Thyroid gland (tissue), 4 donors: ENCODE measurements around the gene LRMDA. TPM values are rescaled to one million over a fixed set of nuclear protein-coding genes. Genes with fewer than 3 reads are reported as not detected.

Source experiments
- DNase-seq, 2 donors: peaks; one replicate each; pipeline ENCODE4 v3.0.0-alpha.2; 2019
- H3K27ac ChIP-seq, 3 donors: fragments of 200-600 bp; sonication (generic); 1 replicate in 2 of 3; 2 replicates in 1 of 3; pipeline ENCODE4 v1.5.1; 2016 to 2019; ENCODE audit warnings: mild to moderate bottlenecking in 1 of 3, moderate library complexity in 1 of 3
- H3K27me3 ChIP-seq: fragments of 200-600 bp; sonication (generic); one replicate; pipeline ENCODE4 v1.5.1; 2019
- H3K36me3 ChIP-seq, 2 donors: fragments of 200-600 bp; sonication (generic); one replicate each; pipeline ENCODE4 v1.5.1; 2016 to 2019
- H3K4me1 ChIP-seq, 2 donors: fragments of 200-600 bp; sonication (generic); one replicate each; pipeline ENCODE4 v1.5.1; 2017 to 2019
- H3K4me3 ChIP-seq, 3 donors: fragments of 200-600 bp; sonication (generic); replicated peaks in 1 of 3; 1 replicate in 2 of 3; 2 replicates in 1 of 3; pipeline ENCODE4 v1.5.1; 2016; ENCODE audit warnings: mild to moderate bottlenecking in 1 of 3
- H3K9me3 ChIP-seq: fragments of 200-600 bp; sonication (generic); one replicate; pipeline ENCODE4 v1.5.1; 2017
- POLR2A ChIP-seq, 2 donors: fragments of 450-650 bp; IDR thresholded peaks; one replicate each; pipeline ENCODE4 v1.6.1; 2017; ENCODE audit warnings: antibody characterized with exemption in 2 of 2, mild to moderate bottlenecking in 2 of 2, moderate library complexity in 1 of 2
- WGBS, 2 donors: methylation state at CpG; one replicate each; pipeline ENCODE4 v1.1.5; 2017; 5-methylcytosine and 5-hydroxymethylcytosine counted together
- intact Hi-C: fragments of 100-400 bp; cut with DNase I; formaldehyde crosslinking; loops from one replicate; pipeline ENCODE4 v1.15.1; 2023
- total RNA-seq, 4 donors: library from RNA; depleted of rRNA; stranded (reverse); fragments of >200 nt; gene quantifications; one replicate each; pipeline ENCODE4 v1.2.3, GENCODE V29; 2016
- TF ChIP-seq, protein P1 (sequence below), 6 experiments: fragments of 200-600 bp in 3 of 6; fragments of 450-650 bp in 3 of 6; sonication (generic) in 3 of 6; IDR thresholded peaks; one replicate each; pipeline ENCODE4 v1.5.1; 2016 to 2019; ENCODE audit warnings: antibody characterized with exemption in 6 of 6, mild to moderate bottlenecking in 2 of 6, inconsistent platforms in 1 of 6, moderate library complexity in 1 of 6

LRMDA gene
- total RNA-seq, 4 donors from 2014 or later: 16.5 to 31.7 (median 23.2) TPM

DNA sequence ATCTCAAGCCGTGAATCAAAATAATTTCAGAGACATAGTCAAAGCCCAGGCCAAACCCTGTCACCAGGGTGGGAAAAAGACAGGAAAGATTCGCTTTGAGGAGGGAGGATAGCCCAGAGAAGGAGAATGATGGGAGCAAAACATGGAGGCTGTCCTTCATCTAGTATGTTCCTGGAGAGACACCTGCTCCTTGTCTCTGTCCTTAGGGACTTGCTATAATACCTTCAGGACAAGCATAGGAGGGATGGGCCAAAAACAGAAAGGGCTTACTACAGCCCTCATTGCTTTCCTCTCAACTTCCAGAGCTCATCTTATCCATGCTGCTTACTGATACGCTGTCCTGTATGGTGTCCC, 593.7 kb downstream of the LRMDA start:
- WGBS, 2 donors: 93 to 94% methylated on average over 3 of the region's 3 CpGs
- Histone ChIP-seq H3K27ac (no peak overlapping the region), H3K27me3 (no peaks in the 10 kb centered on the region), H3K4me3 (no peak overlapping the region), H3K36me3 (no peaks in the 10 kb centered on the region), H3K4me1 (no peaks in the 10 kb centered on the region), H3K9me3 (no peaks in the 10 kb centered on the region)
- no peak for TF ChIP-seq POLR2A (IDR thresholded peaks at IDR 0.05)
- TF ChIP-seq, protein P1, sequence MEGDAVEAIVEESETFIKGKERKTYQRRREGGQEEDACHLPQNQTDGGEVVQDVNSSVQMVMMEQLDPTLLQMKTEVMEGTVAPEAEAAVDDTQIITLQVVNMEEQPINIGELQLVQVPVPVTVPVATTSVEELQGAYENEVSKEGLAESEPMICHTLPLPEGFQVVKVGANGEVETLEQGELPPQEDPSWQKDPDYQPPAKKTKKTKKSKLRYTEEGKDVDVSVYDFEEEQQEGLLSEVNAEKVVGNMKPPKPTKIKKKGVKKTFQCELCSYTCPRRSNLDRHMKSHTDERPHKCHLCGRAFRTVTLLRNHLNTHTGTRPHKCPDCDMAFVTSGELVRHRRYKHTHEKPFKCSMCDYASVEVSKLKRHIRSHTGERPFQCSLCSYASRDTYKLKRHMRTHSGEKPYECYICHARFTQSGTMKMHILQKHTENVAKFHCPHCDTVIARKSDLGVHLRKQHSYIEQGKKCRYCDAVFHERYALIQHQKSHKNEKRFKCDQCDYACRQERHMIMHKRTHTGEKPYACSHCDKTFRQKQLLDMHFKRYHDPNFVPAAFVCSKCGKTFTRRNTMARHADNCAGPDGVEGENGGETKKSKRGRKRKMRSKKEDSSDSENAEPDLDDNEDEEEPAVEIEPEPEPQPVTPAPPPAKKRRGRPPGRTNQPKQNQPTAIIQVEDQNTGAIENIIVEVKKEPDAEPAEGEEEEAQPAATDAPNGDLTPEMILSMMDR (IDR thresholded peaks at IDR 0.05): no peak
- no peak for DNase-seq
- intact Hi-C loops: no loop called here

- Histone ChIP-seq H3K9me3 (no peaks in the 10 kb centered on the region), H3K4me1 (no peaks in the 10 kb centered on the region), H3K27ac (no peak overlapping the region), H3K27me3 (no peaks in the 10 kb centered on the region), H3K36me3 (no peaks in the 10 kb centered on the region), H3K4me3 (no peak overlapping the region)
- WGBS, 2 donors: 67 to 98% methylated on average over 2 of the region's 2 CpGs
- no peak for DNase-seq
- TF ChIP-seq POLR2A (IDR thresholded peaks at IDR 0.05): no peak
- TF ChIP-seq, protein P1 (IDR thresholded peaks at IDR 0.05): no peak
- intact Hi-C loops: no loop called here
Measured at GRCh38 chr10:76026176-76026771, 594.9 kb downstream of the LRMDA start.

DNA sequence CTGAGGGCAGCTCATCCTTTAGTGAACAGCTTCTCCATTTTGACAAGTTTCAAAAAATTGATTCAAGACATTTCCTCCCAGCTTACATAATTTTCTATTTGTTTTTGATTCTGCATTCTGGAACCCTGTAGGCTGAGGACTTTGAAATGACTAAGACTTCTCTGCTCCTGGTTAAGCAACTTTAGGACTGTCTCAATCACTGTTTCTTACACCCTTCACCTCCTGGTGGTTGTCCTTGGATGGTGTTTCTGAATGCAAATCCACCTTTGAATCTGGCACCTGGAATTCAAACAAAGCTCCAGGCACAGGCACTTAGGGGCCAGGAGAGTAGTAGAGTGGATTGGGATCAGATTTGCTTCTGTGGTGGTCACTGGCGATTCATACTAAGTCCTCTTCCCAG, 595.5 kb downstream of the LRMDA start:
- no peaks in the 10 kb centered on the region for H3K36me3 ChIP-seq
- TF ChIP-seq, protein P1 (IDR thresholded peaks at IDR 0.05): no peak
- TF ChIP-seq POLR2A (IDR thresholded peaks at IDR 0.05): no peak
- WGBS, 2 donors: 97 to 100% methylated on average over 1 of the region's 1 CpG
- no peak for DNase-seq
- no peaks in the 10 kb centered on the region for H3K4me1 ChIP-seq
- H3K4me3 ChIP-seq: no peak overlapping the region
- no peaks in the 10 kb centered on the region for H3K9me3 ChIP-seq
- intact Hi-C loops: no loop called here
- H3K27me3 ChIP-seq: no peaks in the 10 kb centered on the region
- H3K27ac ChIP-seq: no peak overlapping the region

DNA sequence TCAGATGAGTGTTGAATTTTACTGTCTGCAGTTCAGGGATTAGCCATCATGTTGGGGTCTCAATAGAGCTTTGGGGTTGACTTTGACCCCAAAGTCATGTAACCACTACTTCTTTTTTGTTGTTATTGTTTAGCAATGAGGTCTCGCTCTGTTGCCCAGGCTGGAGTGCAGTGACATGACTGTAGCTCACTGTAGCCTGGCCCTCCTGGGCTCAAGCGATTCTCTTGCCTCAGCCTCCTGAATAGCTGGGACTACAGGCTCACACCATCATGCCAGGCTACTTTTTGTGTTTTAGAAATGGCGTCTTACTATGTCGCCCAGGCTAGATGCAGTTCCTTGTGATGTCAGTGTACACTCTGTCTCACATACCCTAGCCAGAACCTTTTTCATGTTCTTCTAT, 598.4 kb downstream of the LRMDA start:
- intact Hi-C loops: loop anchor here (10.0 kb wide), 1 partner anchor 105 kb away; no protein-coding TSS in a partner anchor
- H3K27me3 ChIP-seq: no peaks in the 10 kb centered on the region
- H3K4me3 ChIP-seq: no peak overlapping the region
- 97 to 99% methylated on average over 4 of the region's 4 CpGs for WGBS, 2 donors
- TF ChIP-seq POLR2A (IDR thresholded peaks at IDR 0.05): no peak
- TF ChIP-seq, protein P1 (IDR thresholded peaks at IDR 0.05): no peak
- no peaks in the 10 kb centered on the region for H3K4me1 ChIP-seq
- no peaks in the 10 kb centered on the region for H3K36me3 ChIP-seq
- no peak overlapping the region for H3K27ac ChIP-seq
- H3K9me3 ChIP-seq: no peaks in the 10 kb centered on the region
- DNase-seq: no peak

DNA sequence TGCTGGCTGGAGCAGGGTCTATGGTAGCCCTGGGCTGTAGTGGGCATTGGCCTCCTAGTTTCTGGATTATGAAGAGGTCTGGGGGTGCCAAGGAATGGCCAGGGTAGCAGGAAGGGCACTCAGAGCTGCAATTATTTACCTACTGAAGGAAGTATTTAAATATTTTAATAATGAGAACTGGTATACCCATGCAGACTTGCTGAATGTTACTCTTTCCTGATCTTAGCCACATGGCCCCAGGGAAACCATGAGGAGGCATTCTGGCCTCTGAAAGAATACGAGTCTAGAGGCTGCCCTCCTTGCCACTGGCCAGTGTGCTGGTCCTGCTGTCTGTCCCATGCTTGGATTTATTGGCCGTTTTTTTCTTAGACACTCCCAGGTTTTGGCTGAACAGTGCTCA, 599.7 kb downstream of the LRMDA start:
- TF ChIP-seq POLR2A (IDR thresholded peaks at IDR 0.05): no peak
- TF ChIP-seq, protein P1 (IDR thresholded peaks at IDR 0.05): no peak
- no peaks in the 10 kb centered on the region for H3K27me3 ChIP-seq
- H3K36me3 ChIP-seq: no peaks in the 10 kb centered on the region
- no peaks in the 10 kb centered on the region for H3K4me1 ChIP-seq
- intact Hi-C loops: loop anchor here (10.0 kb wide), 1 partner anchor 106 kb away; no protein-coding TSS in a partner anchor
- 89 to 92% methylated on average over 2 of the region's 2 CpGs for WGBS, 2 donors
- H3K4me3 ChIP-seq: no peak overlapping the region
- H3K9me3 ChIP-seq: no peaks in the 10 kb centered on the region
- H3K27ac ChIP-seq: no peak overlapping the region
- DNase-seq: no peak
